OCI-LY3 (cell line): ENCODE data around the gene KYAT1.

ENCODE experiments used
- H2AFZ ChIP-seq: fragments of 200-600, 300-600 bp; shearing (Covaris generic); 2 replicates; pipeline ENCODE4 v1.6.0; 2014; ENCODE audit warnings: antibody characterized with exemption, low read depth, low read length
- H3K27ac ChIP-seq: fragments of 200-600, 300-600 bp; sonication (generic); 2 replicates; pipeline ENCODE4 v1.5.1; 2014; ENCODE audit warnings: mild to moderate bottlenecking, low read length, moderate library complexity, mixed read lengths
- H3K27me3 ChIP-seq: fragments of 200-600, 300-600 bp; sonication (generic); 2 replicates; pipeline ENCODE4 v1.6.1; 2014; ENCODE audit warnings: low read depth, low read length, mixed read lengths
- H3K36me3 ChIP-seq: fragments of 200-600, 300-600 bp; sonication (generic); replicated peaks from 2 replicates; pipeline ENCODE3; 2014; ENCODE audit warnings: low read depth, low read length, mixed read lengths
- H3K4me1 ChIP-seq: fragments of 300-600, 200-600 bp; sonication (generic); 2 replicates; pipeline ENCODE4 v1.6.1; 2014; ENCODE audit warnings: low read length, mixed read lengths
- H3K4me2 ChIP-seq: fragments of 200-600, 300-600 bp; sonication (generic); 2 replicates; pipeline ENCODE4 v1.6.1; 2014; ENCODE audit warnings: low read length, mixed read lengths
- H3K4me3 ChIP-seq: fragments of 300-600, 200-600 bp; sonication (generic); 2 replicates; pipeline ENCODE4 v1.5.1; 2014; ENCODE audit warnings: antibody characterized with exemption, mild to moderate bottlenecking, low read length, moderate library complexity
- H3K79me2 ChIP-seq: fragments of 300-600, 200-600 bp; shearing (Covaris generic); 2 replicates; pipeline ENCODE4 v1.6.1; 2014; ENCODE audit warnings: mild to moderate bottlenecking, low read length, mixed read lengths
- H3K9ac ChIP-seq: fragments of 300-600, 200-600 bp; shearing (Covaris generic); 2 replicates; pipeline ENCODE4 v1.6.0; 2014; ENCODE audit warnings: mild to moderate bottlenecking, low read length, moderate library complexity
- H3K9me3 ChIP-seq: fragments of 200-600, 300-600 bp; shearing (Covaris generic); 2 replicates; pipeline ENCODE4 v1.6.1; 2014; ENCODE audit warnings: low read length, mixed read lengths; ENCODE audit not compliant: insufficient read depth
- H4K20me1 ChIP-seq: fragments of 200-600, 300-600 bp; sonication (generic); 2 replicates; pipeline ENCODE4 v1.6.1; 2016; ENCODE audit warnings: low read length, mixed read lengths; ENCODE audit not compliant: insufficient read depth
- EZH2phosphoT487 ChIP-seq: fragments of 200-600 bp; shearing (Covaris generic); IDR thresholded peaks from 2 replicates; pipeline ENCODE4 v1.6.1; 2018; ENCODE audit warnings: antibody characterized with exemption, mixed run types, low read depth
- TF ChIP-seq, protein P1 (sequence below): fragments of 200-600, 300-600 bp; sonication (generic); IDR thresholded peaks from 2 replicates; pipeline ENCODE4 v1.5.1; 2014; ENCODE audit warnings: antibody characterized with exemption, low read length, low read depth

KYAT1 gene

DNA sequence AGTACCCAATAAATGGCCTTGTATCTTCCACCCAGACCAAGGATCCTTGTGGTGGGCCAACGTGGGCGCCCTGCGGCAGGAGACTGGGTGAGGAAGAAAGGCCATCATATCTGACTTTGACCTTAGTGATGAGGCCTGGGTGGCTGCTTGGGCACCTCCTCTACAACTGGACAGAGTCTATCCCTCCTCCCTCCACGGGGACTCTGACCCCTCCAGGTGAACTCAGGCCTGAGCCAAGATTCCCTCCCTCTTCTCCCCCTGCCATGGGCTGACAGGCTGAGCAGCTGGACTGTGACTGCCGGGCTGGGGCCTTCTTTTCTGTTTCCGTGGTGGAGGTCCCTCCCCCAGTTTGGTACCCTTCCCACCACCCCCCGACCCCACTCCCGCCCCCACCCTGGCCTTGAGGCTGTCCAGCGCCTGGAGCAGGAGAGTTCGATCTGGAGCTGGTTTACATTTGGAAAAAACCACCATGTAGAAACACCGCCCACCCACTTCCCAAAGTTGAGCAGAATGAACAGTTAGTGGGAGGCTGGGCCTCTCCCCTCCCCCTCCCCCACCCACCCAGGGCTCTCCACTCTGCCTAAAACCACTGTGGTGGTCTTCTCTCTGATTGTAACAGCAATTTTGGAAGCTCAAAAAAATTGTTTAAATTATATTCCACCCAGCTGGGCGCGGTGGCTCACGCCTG is 37.8 kb upstream of the KYAT1 start:
- Histone ChIP-seq H3K9me3 (no peaks in the 10 kb centered on the region), H3K4me3 (no peak overlapping the region), H4K20me1 (no peaks in the 10 kb centered on the region), H3K27me3 (no peaks in the 10 kb centered on the region), H2AFZ (no peak overlapping the region), H3K9ac (no peak overlapping the region), H3K4me1 (peaks cover 16% of the 10 kb centered on the region), H3K79me2 (peaks cover 7% of the 10 kb centered on the region; the same call in 1 of the 2 replicates), H3K4me2 (no peak overlapping the region), H3K27ac (no peak overlapping the region), H3K36me3 (no peaks in the 10 kb centered on the region)
- TF ChIP-seq EZH2phosphoT487, result no peak
- TF ChIP-seq, protein P1, sequence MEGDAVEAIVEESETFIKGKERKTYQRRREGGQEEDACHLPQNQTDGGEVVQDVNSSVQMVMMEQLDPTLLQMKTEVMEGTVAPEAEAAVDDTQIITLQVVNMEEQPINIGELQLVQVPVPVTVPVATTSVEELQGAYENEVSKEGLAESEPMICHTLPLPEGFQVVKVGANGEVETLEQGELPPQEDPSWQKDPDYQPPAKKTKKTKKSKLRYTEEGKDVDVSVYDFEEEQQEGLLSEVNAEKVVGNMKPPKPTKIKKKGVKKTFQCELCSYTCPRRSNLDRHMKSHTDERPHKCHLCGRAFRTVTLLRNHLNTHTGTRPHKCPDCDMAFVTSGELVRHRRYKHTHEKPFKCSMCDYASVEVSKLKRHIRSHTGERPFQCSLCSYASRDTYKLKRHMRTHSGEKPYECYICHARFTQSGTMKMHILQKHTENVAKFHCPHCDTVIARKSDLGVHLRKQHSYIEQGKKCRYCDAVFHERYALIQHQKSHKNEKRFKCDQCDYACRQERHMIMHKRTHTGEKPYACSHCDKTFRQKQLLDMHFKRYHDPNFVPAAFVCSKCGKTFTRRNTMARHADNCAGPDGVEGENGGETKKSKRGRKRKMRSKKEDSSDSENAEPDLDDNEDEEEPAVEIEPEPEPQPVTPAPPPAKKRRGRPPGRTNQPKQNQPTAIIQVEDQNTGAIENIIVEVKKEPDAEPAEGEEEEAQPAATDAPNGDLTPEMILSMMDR, result no peak

DNA sequence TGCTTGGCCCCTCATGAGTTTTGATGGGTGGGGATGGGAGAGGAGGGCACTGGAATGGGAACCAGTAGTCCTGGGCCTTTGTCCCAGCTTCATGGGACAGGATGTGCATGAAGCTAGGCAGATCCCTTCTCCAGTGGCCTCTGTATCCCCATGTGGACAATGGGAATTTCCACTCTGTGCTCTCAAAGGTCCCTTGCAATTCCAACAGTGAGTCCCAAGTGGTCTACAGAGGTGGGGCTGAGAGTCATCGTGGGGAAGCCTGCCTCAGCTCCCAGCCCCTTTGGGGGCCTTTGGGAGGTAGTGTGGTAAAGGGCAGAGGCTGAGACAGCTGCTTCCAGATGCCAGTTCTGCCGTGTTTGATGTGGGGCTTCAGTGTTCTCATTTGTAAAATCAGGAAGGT is 37.2 kb upstream of the KYAT1 start:
- Histone ChIP-seq H3K4me2 (no peak overlapping the region), H3K4me3 (no peak overlapping the region), H3K9ac (no peak overlapping the region), H3K36me3 (no peaks in the 10 kb centered on the region), H3K27me3 (no peaks in the 10 kb centered on the region), H3K27ac (no peak overlapping the region), H3K9me3 (no peaks in the 10 kb centered on the region), H2AFZ (no peak overlapping the region), H3K4me1 (peaks cover 16% of the 10 kb centered on the region), H3K79me2 (peaks cover 7% of the 10 kb centered on the region; the same call in 1 of the 2 replicates), H4K20me1 (no peaks in the 10 kb centered on the region)
- TF ChIP-seq EZH2phosphoT487, result no peak
- TF ChIP-seq, protein P1, result no peak

DNA sequence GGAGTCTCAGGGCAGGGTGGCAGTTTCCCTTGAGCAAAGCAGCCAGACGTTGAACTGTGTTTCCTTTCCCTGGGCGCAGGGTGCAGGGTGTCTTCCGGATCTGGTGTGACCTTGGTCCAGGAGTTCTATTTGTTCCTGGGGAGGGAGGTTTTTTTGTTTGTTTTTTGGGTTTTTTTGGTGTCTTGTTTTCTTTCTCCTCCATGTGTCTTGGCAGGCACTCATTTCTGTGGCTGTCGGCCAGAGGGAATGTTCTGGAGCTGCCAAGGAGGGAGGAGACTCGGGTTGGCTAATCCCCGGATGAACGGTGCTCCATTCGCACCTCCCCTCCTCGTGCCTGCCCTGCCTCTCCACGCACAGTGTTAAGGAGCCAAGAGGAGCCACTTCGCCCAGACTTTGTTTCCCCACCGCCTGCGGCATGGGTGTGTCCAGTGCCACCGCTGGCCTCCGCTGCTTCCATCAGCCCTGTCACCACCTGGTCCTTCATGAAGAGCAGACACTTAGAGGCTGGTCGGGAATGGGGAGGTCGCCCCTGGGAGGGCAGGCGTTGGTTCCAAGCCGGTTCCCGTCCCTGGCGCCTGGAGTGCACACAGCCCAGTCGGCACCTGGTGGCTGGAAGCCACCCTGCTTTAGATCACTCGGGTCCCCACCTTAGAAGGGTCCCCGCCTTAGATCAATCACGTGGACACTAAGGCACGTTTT is 35.5 kb upstream of the KYAT1 start:
- Histone ChIP-seq H3K27ac (no peak overlapping the region), H3K9me3 (no peaks in the 10 kb centered on the region), H3K4me3 (no peak overlapping the region), H2AFZ (no peak overlapping the region), H3K36me3 (no peaks in the 10 kb centered on the region), H3K27me3 (no peaks in the 10 kb centered on the region), H3K4me1 (peaks cover 12% of the 10 kb centered on the region), H3K79me2 (peaks cover 7% of the 10 kb centered on the region; the same call in 1 of the 2 replicates), H3K4me2 (no peak overlapping the region), H4K20me1 (no peaks in the 10 kb centered on the region), H3K9ac (no peak overlapping the region)
- TF ChIP-seq, protein P1, result no peak
- TF ChIP-seq EZH2phosphoT487, result no peak

DNA sequence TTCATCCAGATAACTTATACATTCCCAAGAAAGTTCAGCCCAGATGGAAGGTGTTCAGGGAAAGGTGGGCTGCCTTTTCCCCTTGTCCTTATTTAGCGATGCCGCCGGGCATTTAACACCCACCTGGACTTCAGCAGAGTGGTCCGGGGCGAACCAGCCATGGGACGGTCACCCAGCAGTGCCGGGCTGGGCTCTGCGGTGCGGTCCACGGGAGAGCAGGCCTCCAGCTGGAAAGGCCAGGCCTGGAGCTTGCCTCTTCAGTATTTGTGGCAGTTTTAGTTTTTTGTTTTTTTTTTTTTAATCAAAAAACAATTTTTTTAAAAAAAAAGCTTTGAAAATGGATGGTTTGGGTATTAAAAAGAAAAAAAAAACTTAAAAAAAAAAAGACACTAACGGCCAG is 35.0 kb upstream of the KYAT1 start:
- Histone ChIP-seq H3K27me3 (no peaks in the 10 kb centered on the region), H2AFZ (no peak overlapping the region), H3K79me2 (peaks cover 4% of the 10 kb centered on the region; the same call in 1 of the 2 replicates), H3K4me1 (peaks cover 12% of the 10 kb centered on the region), H3K4me3 (no peak overlapping the region), H3K9ac (no peak overlapping the region), H3K27ac (no peak overlapping the region), H3K4me2 (no peak overlapping the region), H3K9me3 (no peaks in the 10 kb centered on the region), H3K36me3 (no peaks in the 10 kb centered on the region), H4K20me1 (peaks cover under 1% of the 10 kb centered on the region; the same call in 1 of the 2 replicates)
- TF ChIP-seq, protein P1, result no peak
- TF ChIP-seq EZH2phosphoT487, result no peak
